HCT116 (cell line): ENCODE measurements around the gene SNAI1. TPM values are rescaled to one million over a fixed set of nuclear protein-coding genes. Genes with fewer than 3 reads are reported as not detected.

Source experiments
- ATAC-seq: fragments of 200-7000 bp; cut with Tn5 transposase; 2 replicates; pipeline ENCODE4 v1.9.1; 2020; ENCODE audit warnings: mild to moderate bottlenecking, moderate library complexity
- BruUV-seq: library from RNA; stranded (reverse); fragments of 400-500 nt; replicated peaks from 2 replicates; lab custom pipeline; 2021; lab: Mats Ljungman, UMichigan
- CTCF ChIA-PET: fragments of 300-600 bp; sonication (Branson Sonifier 250); formaldehyde crosslinking; loops from one replicate; lab custom pipeline; 2021; ENCODE audit warnings: antibody characterized with exemption; lab: Charles Lee
- POLR2A ChIA-PET: fragments of 300-600, 350-600 bp; sonication (Branson Sonifier 250); formaldehyde crosslinking; loops from one replicate; lab custom pipeline; 2021; ENCODE audit warnings: antibody characterized with exemption; lab: Charles Lee
- RAD21 ChIA-PET, 2 experiments: fragments of 300-600 bp; sonication (Branson Sonifier 250); formaldehyde crosslinking; loops; one replicate each; lab custom pipeline; 2023; ENCODE audit warnings: low total read pairs in 2 of 2; ENCODE audit not compliant: uncharacterized antibody in 2 of 2, unreplicated experiment in 2 of 2, low non-redundant PET in 1 of 2; lab: Charles Lee
- DNase-seq: peaks from one replicate; pipeline ENCODE4 v3.0.0-alpha.2; 2010; ENCODE audit warnings: low read depth, low spot score
- H2AFZ ChIP-seq: fragments of 200-600 bp; shearing (Covaris generic), sonication (generic); 2 replicates; pipeline ENCODE4 v1.6.1; 2017; ENCODE audit warnings: low read depth, mixed run types, mixed read lengths, antibody characterized with exemption, low read length; ENCODE audit not compliant: poor library complexity, severe bottlenecking
- H3K27ac ChIP-seq: 2 replicates; pipeline ENCODE4 v1.5.1; 2012; ENCODE audit warnings: low read depth, low read length
- H3K27me3 ChIP-seq: fragments of 200-600 bp; sonication (generic); 2 replicates; pipeline ENCODE4 v1.6.1; 2016; ENCODE audit warnings: mixed run types, low read length, mixed read lengths; ENCODE audit not compliant: insufficient read depth
- H3K36me3 ChIP-seq, 2 experiments: fragments of 200-500 bp in 1 of 2; fragments of 200-600 bp in 1 of 2; sonication (Bioruptor generic) in 1 of 2; sonication (generic) in 1 of 2; 2 replicates each; pipeline versions ENCODE4 v1.5.1 to v1.6.1; 2014 to 2016; ENCODE audit warnings: low read length in 2 of 2, inconsistent platforms in 1 of 2, mixed read lengths in 1 of 2, mixed run types in 1 of 2; ENCODE audit not compliant: insufficient read depth in 2 of 2, control insufficient read depth in 1 of 2
- H3K4me1 ChIP-seq, 2 experiments: fragments of 200-600 bp in 1 of 2; sonication (generic) in 1 of 2; 2 replicates each; pipeline versions ENCODE4 v1.5.1 to v1.6.1; 2012 to 2017; ENCODE audit warnings: low read length in 2 of 2, inconsistent platforms in 1 of 2, mild to moderate bottlenecking in 1 of 2, mixed read lengths in 1 of 2, mixed run types in 1 of 2, moderate library complexity in 1 of 2; ENCODE audit not compliant: insufficient read depth in 2 of 2, control insufficient read depth in 1 of 2
- H3K4me2 ChIP-seq: fragments of 200-600 bp; sonication (generic); 2 replicates; pipeline ENCODE4 v1.6.1; 2017; ENCODE audit warnings: mixed run types, low read length, mixed read lengths
- H3K4me3 ChIP-seq, 2 experiments: fragments of 200-600 bp in 1 of 2; sonication (generic) in 1 of 2; replicated peaks in 1 of 2; 2 replicates each; pipeline ENCODE4 v1.5.1; 2011 to 2016; ENCODE audit warnings: low read length in 2 of 2, control low read depth in 1 of 2, low read depth in 1 of 2, mild to moderate bottlenecking in 1 of 2, mixed read lengths in 1 of 2, mixed run types in 1 of 2
- H3K79me2 ChIP-seq: fragments of 200-600 bp; sonication (generic); 2 replicates; pipeline ENCODE4 v1.6.1; 2017; ENCODE audit warnings: mild to moderate bottlenecking, mixed run types, low read length, moderate library complexity, mixed read lengths; ENCODE audit not compliant: insufficient read depth
- H3K9ac ChIP-seq: fragments of 200-600 bp; sonication (generic); 2 replicates; pipeline ENCODE4 v1.6.1; 2016; ENCODE audit warnings: low read length, mixed read lengths
- H3K9me2 ChIP-seq: fragments of 200-600 bp; sonication (generic), shearing (Covaris generic); 2 replicates; pipeline ENCODE4 v1.6.1; 2017; ENCODE audit warnings: mixed run types, mild to moderate bottlenecking, moderate library complexity; ENCODE audit not compliant: insufficient read depth
- H3K9me3 ChIP-seq, 2 experiments: fragments of 200-500 bp in 1 of 2; fragments of 200-600 bp in 1 of 2; sonication (Bioruptor generic) in 1 of 2; sonication (generic) in 1 of 2; 2 replicates each; pipeline ENCODE4 v1.6.1; 2014 to 2017; ENCODE audit warnings: low read length in 2 of 2, mixed read lengths in 2 of 2, inconsistent platforms in 1 of 2, low read depth in 1 of 2, mild to moderate bottlenecking in 1 of 2, mixed run types in 1 of 2, moderate library complexity in 1 of 2; ENCODE audit not compliant: control insufficient read depth in 1 of 2, insufficient read depth in 1 of 2
- H4K20me1 ChIP-seq: fragments of 200-600 bp; sonication (generic), shearing (Covaris generic); 2 replicates; pipeline ENCODE4 v1.6.1; 2017; ENCODE audit warnings: mixed run types, mild to moderate bottlenecking, moderate library complexity; ENCODE audit not compliant: insufficient read depth
- CEBPB ChIP-seq: IDR thresholded peaks from 2 replicates; pipeline ENCODE4 v1.6.1; 2012; ENCODE audit warnings: low read depth
- EGR1 ChIP-seq: IDR thresholded peaks from 2 replicates; pipeline ENCODE4 v1.6.1; 2012; ENCODE audit warnings: low read depth
- ELF1 ChIP-seq: IDR thresholded peaks from 2 replicates; pipeline ENCODE4 v1.6.1; 2012; ENCODE audit warnings: low read depth, borderline replicate concordance
- EZH2 ChIP-seq: fragments of 200-600 bp; sonication (generic); IDR thresholded peaks from 2 replicates; pipeline ENCODE4 v1.6.1; 2017; ENCODE audit warnings: antibody characterized with exemption, mixed run types
- JUND ChIP-seq: IDR thresholded peaks from 2 replicates; pipeline ENCODE4 v1.6.1; 2012
- POLR2A ChIP-seq: IDR thresholded peaks from 2 replicates; pipeline ENCODE4 v1.7.0; 2011; ENCODE audit warnings: borderline replicate concordance; ENCODE audit not compliant: insufficient read depth, insufficient read length; ENCODE audit errors: extremely low read depth
- POLR2AphosphoS5 ChIP-seq: IDR thresholded peaks from 2 replicates; pipeline ENCODE4 v1.6.1; 2011; ENCODE audit warnings: mild to moderate bottlenecking, low read depth, low read length, moderate library complexity
- RAD21 ChIP-seq: IDR thresholded peaks from 2 replicates; pipeline ENCODE4 v1.6.1; 2012; ENCODE audit warnings: low read depth, mild to moderate bottlenecking
- SIN3A ChIP-seq: IDR thresholded peaks from 2 replicates; pipeline ENCODE4 v1.6.1; 2012; ENCODE audit warnings: low read depth
- SRF ChIP-seq: IDR thresholded peaks from 2 replicates; pipeline ENCODE4 v1.6.1; 2012; ENCODE audit warnings: low read depth
- TCF7L2 ChIP-seq: IDR thresholded peaks from 2 replicates; pipeline ENCODE4 v1.7.0; 2011; ENCODE audit warnings: borderline replicate concordance, inconsistent platforms; ENCODE audit not compliant: insufficient read depth, insufficient read length; ENCODE audit errors: extremely low read depth
- YY1 ChIP-seq: IDR thresholded peaks from 2 replicates; pipeline ENCODE4 v1.6.1; 2011; ENCODE audit warnings: low read length, low read depth, moderate library complexity, mild to moderate bottlenecking; ENCODE audit not compliant: insufficient replicate concordance; ENCODE audit errors: extremely low read depth
- ZFX ChIP-seq: fragments of 450-650 bp; IDR thresholded peaks from 2 replicates; pipeline ENCODE4 v1.6.1; 2017
- intact Hi-C: fragments of 100-400 bp; cut with micrococcal nuclease; formaldehyde crosslinking; loops from 2 replicates; pipeline ENCODE4 v1.10.0; 2022
- total RNA-seq: library from RNA; stranded (reverse); gene quantifications from one replicate; pipeline ENCODE4 v1.2.1, GENCODE V29; 2021; ENCODE audit not compliant: unreplicated experiment
- TF ChIP-seq, protein P1 (sequence below), 3 experiments: fragments of 200-600 bp in 1 of 3; sonication (generic) in 1 of 3; IDR thresholded peaks in 2 of 3; conservative IDR thresholded peaks in 1 of 3; 2 replicates each; pipeline ENCODE4 v1.5.1; 2012 to 2017; ENCODE audit warnings: low read depth in 2 of 3, low read length in 2 of 3, antibody characterized with exemption in 1 of 3, borderline replicate concordance in 1 of 3, control low read depth in 1 of 3, mild to moderate bottlenecking in 1 of 3, mixed read lengths in 1 of 3, mixed run types in 1 of 3, moderate library complexity in 1 of 3; ENCODE audit not compliant: insufficient read depth in 1 of 3
- TF ChIP-seq, protein P2 (sequence below): IDR thresholded peaks from 2 replicates; pipeline ENCODE4 v1.6.1; 2012
- TF ChIP-seq, protein P3 (sequence below): IDR thresholded peaks from 2 replicates; pipeline ENCODE4 v1.6.1; 2011; ENCODE audit warnings: mild to moderate bottlenecking, low read length, moderate library complexity; ENCODE audit not compliant: insufficient replicate concordance; ENCODE audit errors: extremely low read depth

SNAI1 gene
- total RNA-seq, 1 experiment from 2014 or later = 13.4 TPM

DNA sequence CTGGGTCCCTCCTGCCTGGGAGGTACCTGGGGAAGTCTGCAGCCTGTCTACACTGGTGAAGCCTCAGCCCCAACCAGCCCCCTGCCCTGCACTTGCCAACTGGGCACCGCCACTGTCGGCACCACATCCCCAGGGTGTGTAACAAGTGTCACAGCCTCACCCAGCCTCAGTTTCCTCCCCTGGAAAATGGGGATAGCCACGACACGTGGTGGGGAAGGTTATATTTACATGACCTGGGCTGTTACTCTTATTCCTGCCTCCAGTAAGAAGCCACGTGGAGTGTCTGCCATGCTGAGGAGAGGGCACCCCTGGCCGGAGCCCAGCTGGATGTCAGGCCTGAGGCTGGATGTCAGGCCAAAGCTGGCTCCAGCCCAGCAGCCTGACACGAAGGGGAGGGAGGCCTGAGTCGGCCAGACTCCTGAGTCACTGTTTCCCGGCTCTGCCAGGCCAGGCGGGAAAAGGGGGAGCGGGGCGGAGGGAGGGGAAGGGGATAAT, 44.9 kb downstream of the SNAI1 start:
- H3K36me3 ChIP-seq = no peaks in the 10 kb centered on the region
- TF ChIP-seq TCF7L2 (no peak), ELF1 (no peak), POLR2A (no peak), SIN3A (no peak), RAD21 (no peak), JUND (no peak), ZFX (no peak), SRF (no peak), POLR2AphosphoS5 (no peak), YY1 (no peak), EGR1 (no peak), CEBPB (no peak), EZH2 (no peak)
- TF ChIP-seq, protein P1, sequence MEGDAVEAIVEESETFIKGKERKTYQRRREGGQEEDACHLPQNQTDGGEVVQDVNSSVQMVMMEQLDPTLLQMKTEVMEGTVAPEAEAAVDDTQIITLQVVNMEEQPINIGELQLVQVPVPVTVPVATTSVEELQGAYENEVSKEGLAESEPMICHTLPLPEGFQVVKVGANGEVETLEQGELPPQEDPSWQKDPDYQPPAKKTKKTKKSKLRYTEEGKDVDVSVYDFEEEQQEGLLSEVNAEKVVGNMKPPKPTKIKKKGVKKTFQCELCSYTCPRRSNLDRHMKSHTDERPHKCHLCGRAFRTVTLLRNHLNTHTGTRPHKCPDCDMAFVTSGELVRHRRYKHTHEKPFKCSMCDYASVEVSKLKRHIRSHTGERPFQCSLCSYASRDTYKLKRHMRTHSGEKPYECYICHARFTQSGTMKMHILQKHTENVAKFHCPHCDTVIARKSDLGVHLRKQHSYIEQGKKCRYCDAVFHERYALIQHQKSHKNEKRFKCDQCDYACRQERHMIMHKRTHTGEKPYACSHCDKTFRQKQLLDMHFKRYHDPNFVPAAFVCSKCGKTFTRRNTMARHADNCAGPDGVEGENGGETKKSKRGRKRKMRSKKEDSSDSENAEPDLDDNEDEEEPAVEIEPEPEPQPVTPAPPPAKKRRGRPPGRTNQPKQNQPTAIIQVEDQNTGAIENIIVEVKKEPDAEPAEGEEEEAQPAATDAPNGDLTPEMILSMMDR (IDR thresholded peaks at IDR 0.05 in 2 of 3, conservative IDR thresholded peaks at IDR 0.05 in 1 of 3; ENCODE audit: borderline replicate concordance in 1 of 3, insufficient read depth in 1 of 3, low read depth in 2 of 3, low read length in 2 of 3) = no peak
- TF ChIP-seq, protein P2, sequence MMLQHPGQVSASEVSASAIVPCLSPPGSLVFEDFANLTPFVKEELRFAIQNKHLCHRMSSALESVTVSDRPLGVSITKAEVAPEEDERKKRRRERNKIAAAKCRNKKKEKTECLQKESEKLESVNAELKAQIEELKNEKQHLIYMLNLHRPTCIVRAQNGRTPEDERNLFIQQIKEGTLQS = no peak
- TF ChIP-seq, protein P3, sequence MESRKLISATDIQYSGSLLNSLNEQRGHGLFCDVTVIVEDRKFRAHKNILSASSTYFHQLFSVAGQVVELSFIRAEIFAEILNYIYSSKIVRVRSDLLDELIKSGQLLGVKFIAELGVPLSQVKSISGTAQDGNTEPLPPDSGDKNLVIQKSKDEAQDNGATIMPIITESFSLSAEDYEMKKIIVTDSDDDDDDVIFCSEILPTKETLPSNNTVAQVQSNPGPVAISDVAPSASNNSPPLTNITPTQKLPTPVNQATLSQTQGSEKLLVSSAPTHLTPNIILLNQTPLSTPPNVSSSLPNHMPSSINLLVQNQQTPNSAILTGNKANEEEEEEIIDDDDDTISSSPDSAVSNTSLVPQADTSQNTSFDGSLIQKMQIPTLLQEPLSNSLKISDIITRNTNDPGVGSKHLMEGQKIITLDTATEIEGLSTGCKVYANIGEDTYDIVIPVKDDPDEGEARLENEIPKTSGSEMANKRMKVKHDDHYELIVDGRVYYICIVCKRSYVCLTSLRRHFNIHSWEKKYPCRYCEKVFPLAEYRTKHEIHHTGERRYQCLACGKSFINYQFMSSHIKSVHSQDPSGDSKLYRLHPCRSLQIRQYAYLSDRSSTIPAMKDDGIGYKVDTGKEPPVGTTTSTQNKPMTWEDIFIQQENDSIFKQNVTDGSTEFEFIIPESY = no peak
- TF ChIP-seq, all 23 proteins: peak for 0
- intact Hi-C loops = no loop called here
- no peak overlapping the region for H3K9ac ChIP-seq
- peak; percentile 33 for ATAC-seq
- no peaks in the 10 kb centered on the region for H3K27me3 ChIP-seq
- peaks cover 7 to 25% of the 10 kb centered on the region in 2 experiments; a peak in 3 of 4 replicates for H3K4me1 ChIP-seq
- ChIA-PET POLR2A (interaction anchor here (0.7 kb wide), 1 partner anchor 10 kb away, joined by 4 read pairs; no protein-coding TSS in a partner anchor), RAD21 (no interaction called here), CTCF (no interaction called here)
- BruUV-seq = no TSS peak
- no peak overlapping the region for H2AFZ ChIP-seq
- H4K20me1 ChIP-seq = no peaks in the 10 kb centered on the region
- no peaks in the 10 kb centered on the region for H3K9me2 ChIP-seq
- no peaks in the 10 kb centered on the region for H3K9me3 ChIP-seq
- no peak for DNase-seq
- no peak overlapping the region for H3K4me3 ChIP-seq
- H3K4me2 ChIP-seq = 0 out of 2 replicates have a peak overlapping the region, but pooled peaks have one; percentile 0
- H3K27ac ChIP-seq = no peak overlapping the region
- H3K79me2 ChIP-seq = no peaks in the 10 kb centered on the region
